H1 (cell line): ENCODE results near the gene HOXB4. TPM values are rescaled to one million over a fixed set of nuclear protein-coding genes. Genes with fewer than 3 reads are reported as not detected.

Experiments used
- CTCF ChIA-PET: fragments of 300-600 bp; sonication (Branson Sonifier 250); formaldehyde crosslinking; loops from one replicate; lab custom pipeline; 2021; ENCODE audit not compliant: partially characterized antibody; lab: Charles Lee
- POLR2A ChIA-PET: fragments of 300-600 bp; sonication (Branson Sonifier 250); formaldehyde crosslinking; loops from one replicate; lab custom pipeline; 2021; ENCODE audit warnings: inconsistent platforms; ENCODE audit not compliant: partially characterized antibody; lab: Charles Lee
- DNase-seq, 2 experiments: peaks; one replicate each; pipeline versions ENCODE4 v3.0.0 to v3.0.0-alpha.2; 2010 to 2022; ENCODE audit warnings: low spot score in 2 of 2, low read depth in 1 of 2, mixed read lengths in 1 of 2
- FAIRE-seq: peaks from 2 replicates; lab custom pipeline; 2011; peaks lifted over from hg19 to GRCh38; lab: Jason Lieb, UNC
- H2AFZ ChIP-seq: 2 replicates; pipeline ENCODE4 v1.8.1; 2012; ENCODE audit warnings: low read length, inconsistent platforms
- H2AK5ac ChIP-seq: 2 replicates; pipeline ENCODE4 v1.6.1; 2013; ENCODE audit warnings: low read depth, low read length
- H2BK120ac ChIP-seq: replicated peaks from 2 replicates; pipeline ENCODE3; 2013; ENCODE audit warnings: low read depth, low read length, inconsistent platforms
- H2BK12ac ChIP-seq: 2 replicates; pipeline ENCODE4 v1.6.1; 2013; ENCODE audit warnings: low read depth, low read length
- H2BK15ac ChIP-seq: 2 replicates; pipeline ENCODE4 v1.6.1; 2013; ENCODE audit warnings: low read length
- H2BK20ac ChIP-seq: 2 replicates; pipeline ENCODE4 v1.6.1; 2013; ENCODE audit warnings: low read length
- H2BK5ac ChIP-seq: 2 replicates; pipeline ENCODE4 v1.6.1; 2013; ENCODE audit warnings: low read depth, low read length
- H3K14ac ChIP-seq: 2 replicates; pipeline ENCODE4 v1.6.1; 2013; ENCODE audit warnings: inconsistent platforms; ENCODE audit not compliant: insufficient read length
- H3K18ac ChIP-seq: 2 replicates; pipeline ENCODE4 v1.6.1; 2013; ENCODE audit warnings: low read length; ENCODE audit errors: extremely low read depth
- H3K23ac ChIP-seq: 2 replicates; pipeline ENCODE4 v1.6.1; 2013; ENCODE audit warnings: inconsistent platforms; ENCODE audit not compliant: insufficient read length
- H3K23me2 ChIP-seq: 2 replicates; pipeline ENCODE4 v1.6.1; 2013; ENCODE audit warnings: low read depth, low read length
- H3K27ac ChIP-seq: 2 replicates; pipeline ENCODE4 v1.6.1; 2011; ENCODE audit warnings: low read depth, low read length, inconsistent platforms
- H3K27me3 ChIP-seq, 4 experiments: replicated peaks in 1 of 4; 1 replicate in 1 of 4; 2 replicates in 3 of 4; pipeline versions ENCODE4 v1.6.1 to v1.8.1; 2011 to 2013; ENCODE audit warnings: low read length in 3 of 4, mild to moderate bottlenecking in 3 of 4, inconsistent platforms in 2 of 4, mixed read lengths in 2 of 4, moderate library complexity in 1 of 4; ENCODE audit not compliant: control insufficient read depth in 3 of 4, insufficient read depth in 3 of 4; ENCODE audit errors: extremely low read depth in 1 of 4
- H3K36me3 ChIP-seq, 4 experiments: 2 replicates each; pipeline versions ENCODE4 v1.6.1 to v1.8.1; 2011 to 2013; ENCODE audit warnings: mild to moderate bottlenecking in 4 of 4, low read length in 3 of 4, moderate library complexity in 2 of 4, control low read depth in 1 of 4, inconsistent platforms in 1 of 4; ENCODE audit not compliant: insufficient read depth in 4 of 4, control insufficient read depth in 2 of 4
- H3K4ac ChIP-seq: replicated peaks from 2 replicates; pipeline ENCODE3; 2013; ENCODE audit warnings: low read length, low read depth, mixed read lengths, inconsistent platforms; ENCODE audit not compliant: insufficient read length
- H3K4me1 ChIP-seq, 4 experiments: replicated peaks in 1 of 4; 1 replicate in 1 of 4; 2 replicates in 3 of 4; pipeline versions ENCODE4 v1.6.1 to v1.8.1; 2011 to 2013; ENCODE audit warnings: low read length in 3 of 4, inconsistent platforms in 2 of 4, mixed read lengths in 1 of 4; ENCODE audit not compliant: insufficient read depth in 4 of 4, control insufficient read depth in 3 of 4
- H3K4me2 ChIP-seq, 2 experiments: 2 replicates each; pipeline versions ENCODE4 v1.6.1 to v1.8.1; 2011 to 2013; ENCODE audit warnings: low read depth in 2 of 2, low read length in 2 of 2, control low read depth in 1 of 2, inconsistent platforms in 1 of 2, mild to moderate bottlenecking in 1 of 2; ENCODE audit not compliant: insufficient read depth in 1 of 2
- H3K4me3 ChIP-seq, 4 experiments: fragments of 200-600, 300-600 bp in 1 of 4; sonication (generic), shearing (Covaris generic), sonication (Bioruptor Twin) in 1 of 4; 2 replicates each; pipeline versions ENCODE4 v1.5.1 to v1.8.1; 2011 to 2016; ENCODE audit warnings: low read length in 4 of 4, low read depth in 3 of 4, control low read depth in 2 of 4, inconsistent platforms in 2 of 4, mild to moderate bottlenecking in 2 of 4, mixed read lengths in 1 of 4, moderate library complexity in 1 of 4; ENCODE audit not compliant: insufficient read depth in 2 of 4; ENCODE audit errors: extremely low read depth in 1 of 4
- H3K56ac ChIP-seq: replicated peaks from 2 replicates; pipeline ENCODE3; 2013; ENCODE audit warnings: low read depth, mild to moderate bottlenecking, mixed read lengths, low read length, inconsistent platforms; ENCODE audit not compliant: insufficient read length
- H3K79me1 ChIP-seq: 2 replicates; pipeline ENCODE4 v1.6.1; 2013; ENCODE audit warnings: low read depth, low read length, control low read depth
- H3K79me2 ChIP-seq, 2 experiments: 2 replicates each; pipeline versions ENCODE4 v1.6.1 to v1.8.1; 2012 to 2013; ENCODE audit warnings: low read length in 2 of 2, mild to moderate bottlenecking in 2 of 2, inconsistent platforms in 1 of 2; ENCODE audit not compliant: insufficient read depth in 2 of 2, control insufficient read depth in 1 of 2
- H3K9ac ChIP-seq, 4 experiments: replicated peaks in 1 of 4; 1 replicate in 1 of 4; 2 replicates in 3 of 4; pipeline versions ENCODE4 v1.6.1 to v1.8.1; 2011 to 2013; ENCODE audit warnings: low read depth in 3 of 4, low read length in 3 of 4, control low read depth in 2 of 4, mild to moderate bottlenecking in 2 of 4, moderate library complexity in 2 of 4, inconsistent platforms in 1 of 4; ENCODE audit errors: extremely low read depth in 1 of 4
- H3K9me3 ChIP-seq, 2 experiments: 2 replicates each; pipeline versions ENCODE4 v1.6.1 to v1.8.1; 2012 to 2013; ENCODE audit warnings: mild to moderate bottlenecking in 2 of 2, moderate library complexity in 2 of 2, control low read depth in 1 of 2, inconsistent platforms in 1 of 2, low read depth in 1 of 2, low read length in 1 of 2, mixed read lengths in 1 of 2; ENCODE audit not compliant: insufficient read depth in 2 of 2
- H4K20me1 ChIP-seq, 2 experiments: replicated peaks in 1 of 2; 2 replicates each; pipeline versions ENCODE3 to v1.8.1; 2011 to 2013; ENCODE audit warnings: inconsistent platforms in 2 of 2, low read length in 2 of 2, mild to moderate bottlenecking in 1 of 2; ENCODE audit not compliant: insufficient read depth in 2 of 2, control insufficient read depth in 1 of 2
- H4K5ac ChIP-seq: 2 replicates; pipeline ENCODE4 v1.6.1; 2013; ENCODE audit warnings: low read length, low read depth, mixed read lengths, inconsistent platforms; ENCODE audit not compliant: insufficient read length
- H4K8ac ChIP-seq: 2 replicates; pipeline ENCODE4 v1.8.0; 2013; ENCODE audit warnings: mild to moderate bottlenecking, moderate library complexity, low read length, inconsistent platforms; ENCODE audit not compliant: insufficient read depth; ENCODE audit errors: extremely low read depth
- H4K91ac ChIP-seq: replicated peaks from 2 replicates; pipeline ENCODE3; 2013; ENCODE audit warnings: low read length, mixed read lengths, inconsistent platforms; ENCODE audit not compliant: insufficient read length
- BRCA1 ChIP-seq: IDR thresholded peaks from 2 replicates; pipeline ENCODE4 v1.6.1; 2012; ENCODE audit warnings: low read depth, low read length, improper control_type of control experiment
- TEAD4 ChIP-seq: IDR thresholded peaks from 2 replicates; pipeline ENCODE4 v1.6.1; 2012; ENCODE audit warnings: low read depth, low read length, inconsistent platforms, mixed read lengths
- WGBS, 2 experiments: shearing (Covaris generic) in 1 of 2; methylation state at CpG; one replicate each; pipeline versions ENCODE4 v1.1.6 to v1.1.7; 2013 to 2015; ENCODE audit warnings: low lambda C conversion rate in 2 of 2, mixed read lengths in 2 of 2, inconsistent platforms in 1 of 2, low coverage in 1 of 2, missing lambda C conversion rate in 1 of 2; ENCODE audit not compliant: insufficient replicate concordance in 2 of 2, insufficient coverage in 1 of 2, insufficient read length in 1 of 2; ENCODE audit errors: extremely low coverage in 1 of 2, missing lambda C conversion rate in 1 of 2; 5-methylcytosine and 5-hydroxymethylcytosine counted together
- polyA plus RNA-seq, 7 experiments: library from polyadenylated mRNA; depleted of rRNA in 3 of 7; stranded (reverse) in 5 of 7; unstranded in 2 of 7; fragments of >200 nt in 5 of 7; fragments of 200-250 nt in 2 of 7; gene quantifications; 1 replicate in 5 of 7; 2 replicates in 1 of 7; 4 replicates in 1 of 7; pipeline versions ENCODE4 v1.2.1 to v1.2.3, GENCODE V29; 2011 to 2013; ENCODE audit warnings: missing spikeins in 2 of 7, mixed read lengths in 2 of 7
- total RNA-seq: library from RNA; stranded (reverse); fragmentation: NEBNext Ultra II Directional; extraction: Animal tissue kit (Norgen Biotek cat#: 25700); gene quantifications from 2 replicates; pipeline ENCODE4 v1.2.1, GENCODE V29; 2021

Gene HOXB4
- total and polyA plus RNA-seq, 2 of the 8 experiments (the other 6 are each of a cell fraction or from before 2014, with no cell fraction given) = not detected

GRCh38 chr17:48537316-48537715, 40.8 kb downstream of the HOXB4 start:
- no peak for FAIRE-seq
- H2AFZ ChIP-seq = no peak overlapping the region

More at GRCh38 chr17:48537316-48537715, 40.8 kb downstream of the HOXB4 start:
- Histone ChIP-seq H3K4me2 (no peak overlapping the region), H3K56ac (no peak overlapping the region), H4K8ac (no peak overlapping the region), H3K27me3 (peaks cover 35 to 60% (median 58%) of the 10 kb centered on the region in 4 experiments), H2AK5ac (no peak overlapping the region), H3K18ac (no peak overlapping the region), H3K4me1 (peaks cover 0 to 4% (median 3%) of the 10 kb centered on the region in 4 experiments; a peak in 4 of 7 replicates), H2BK12ac (no peak overlapping the region), H3K9me3 (no peaks in the 10 kb centered on the region), H2BK20ac (no peak overlapping the region), H2BK5ac (no peak overlapping the region), H3K27ac (no peak overlapping the region), H3K4ac (no peak overlapping the region), H2BK15ac (no peak overlapping the region), H3K36me3 (no peaks in the 10 kb centered on the region; a peak in 1 of 8 replicates), H3K23ac (no peak overlapping the region), H2BK120ac (no peak overlapping the region), H3K79me1 (no peaks in the 10 kb centered on the region)
- ChIA-PET POLR2A (no interaction called here), CTCF (no interaction called here)
- no peak for TF ChIP-seq BRCA1
- no peak for TF ChIP-seq TEAD4
- TF ChIP-seq, all 59 proteins: peak for 0
- 73% methylated on average over 1 of the region's 3 CpGs; no CpG with 5 or more reads in 1 of the 2 experiments for WGBS, 2 experiments
- Histone ChIP-seq H3K79me2 (no peaks in the 10 kb centered on the region), H3K4me3 (no peak overlapping the region), H4K5ac (no peak overlapping the region), H3K14ac (no peak overlapping the region), H4K91ac (no peak overlapping the region), H3K23me2 (no peaks in the 10 kb centered on the region; the same call in 1 of the 2 replicates), H3K9ac (no peak overlapping the region), H4K20me1 (no peaks in the 10 kb centered on the region)
- DNase-seq = no peak
